PC-3 (cell line): ENCODE results near the gene ZNF497. TPM values are rescaled to one million over a fixed set of nuclear protein-coding genes. Genes with fewer than 3 reads are reported as not detected.
A peak's percentile ranks its signal among the peaks of the same experiment; 100 is the strongest.

Source experiments
- ATAC-seq: fragments of 200-7000 bp; cut with Tn5 transposase; 2 replicates; pipeline ENCODE4 v1.9.1; 2020; ENCODE audit warnings: mild to moderate bottlenecking, moderate library complexity
- BruUV-seq: library from RNA; stranded (reverse); fragments of 400-500 nt; replicated peaks from 2 replicates; lab custom pipeline; 2021; lab: Mats Ljungman, UMichigan
- CTCF ChIA-PET: fragments of 300-600 bp; sonication (Branson Sonifier 250); formaldehyde crosslinking; loops from one replicate; lab custom pipeline; 2022; ENCODE audit warnings: antibody characterized with exemption; lab: Charles Lee
- POLR2A ChIA-PET: fragments of 300-600 bp; sonication (Branson Sonifier 250); formaldehyde crosslinking; loops from one replicate; lab custom pipeline; 2022; ENCODE audit warnings: antibody characterized with exemption; ENCODE audit not compliant: unreplicated experiment; lab: Charles Lee
- DNase-seq: peaks from one replicate; pipeline ENCODE4 v3.0.0-alpha.2; 2015
- H2AFZ ChIP-seq: fragments of 300-600 bp; sonication (generic); 2 replicates; pipeline ENCODE4 v1.6.0; 2016; ENCODE audit warnings: antibody characterized with exemption, low read length
- H3F3A ChIP-seq: fragments of 300-600 bp; sonication (generic); one replicate; pipeline ENCODE4 v1.6.0; 2017; ENCODE audit warnings: antibody characterized with exemption, low read length, control low read depth, mild to moderate bottlenecking; ENCODE audit not compliant: unreplicated experiment
- H3K27ac ChIP-seq: fragments of 300-600 bp; sonication (generic); 2 replicates; pipeline ENCODE4 v1.5.1; 2016; ENCODE audit warnings: mild to moderate bottlenecking, low read length
- H3K27me3 ChIP-seq: fragments of 300-600 bp; sonication (generic); 2 replicates; pipeline ENCODE4 v1.6.1; 2016; ENCODE audit warnings: low read length, mixed read lengths
- H3K36me3 ChIP-seq: fragments of 300-600 bp; sonication (generic); 2 replicates; pipeline ENCODE4 v1.6.1; 2016; ENCODE audit warnings: low read depth, mixed run types, low read length, mixed read lengths
- H3K4me1 ChIP-seq: fragments of 300-600 bp; sonication (generic); 2 replicates; pipeline ENCODE4 v1.5.1; 2016; ENCODE audit warnings: low read length; ENCODE audit not compliant: insufficient read depth
- H3K4me2 ChIP-seq: fragments of 300-600 bp; sonication (generic); 2 replicates; pipeline ENCODE4 v1.6.0; 2016; ENCODE audit warnings: low read length
- H3K4me3 ChIP-seq: fragments of 300-600 bp; sonication (generic); 2 replicates; pipeline ENCODE4 v1.5.1; 2016; ENCODE audit warnings: mild to moderate bottlenecking, low read length, mixed read lengths
- H3K79me2 ChIP-seq: fragments of 300-600 bp; sonication (generic); 2 replicates; pipeline ENCODE4 v1.6.1; 2017; ENCODE audit warnings: low read length, mixed read lengths
- H3K9ac ChIP-seq: fragments of 300-600 bp; sonication (generic); 2 replicates; pipeline ENCODE4 v1.6.0; 2016; ENCODE audit warnings: mild to moderate bottlenecking, low read length
- H3K9me2 ChIP-seq: fragments of 300-600 bp; sonication (generic); replicated peaks from 2 replicates; pipeline ENCODE4 v1.6.1; 2016; ENCODE audit warnings: mixed run types, low read length, mixed read lengths
- H3K9me3 ChIP-seq: fragments of 300-600 bp; sonication (generic); 2 replicates; pipeline ENCODE4 v1.6.1; 2016; ENCODE audit warnings: low read length, mixed read lengths
- H4K20me1 ChIP-seq: fragments of 300-600 bp; sonication (generic); 2 replicates; pipeline ENCODE4 v1.6.1; 2016; ENCODE audit warnings: low read length, mixed read lengths
- EZH2 ChIP-seq: fragments of 300-600 bp; sonication (generic); IDR thresholded peaks from one replicate; pipeline ENCODE4 v1.6.1; 2017; ENCODE audit warnings: antibody characterized with exemption, mild to moderate bottlenecking, low read length; ENCODE audit not compliant: unreplicated experiment
- EZH2phosphoT487 ChIP-seq: fragments of 300-600 bp; sonication (generic); IDR thresholded peaks from 2 replicates; pipeline ENCODE4 v1.6.1; 2018; ENCODE audit warnings: mild to moderate bottlenecking, antibody characterized with exemption, low read length, borderline replicate concordance
- intact Hi-C: fragments of 100-400 bp; cut with micrococcal nuclease; formaldehyde crosslinking; loops from 2 replicates; pipeline ENCODE4 v1.9.0; 2023
- total RNA-seq: library from RNA; depleted of rRNA; stranded (reverse); fragments of >200 nt; gene quantifications from 2 replicates; pipeline ENCODE4 v1.2.3, GENCODE V29; 2014
- TF ChIP-seq, protein P1 (sequence below): fragments of 300-600 bp; sonication (generic); conservative IDR thresholded peaks from 2 replicates; pipeline ENCODE4 v1.5.1; 2017; ENCODE audit warnings: antibody characterized with exemption, low read depth, mild to moderate bottlenecking, low read length

Gene ZNF497
- total RNA-seq, 1 experiment from 2014 or later: 2.2 TPM

- Histone ChIP-seq H3K4me2 (peak overlapping the region; percentile 94), H3F3A (no peaks in the 10 kb centered on the region), H3K27me3 (no peaks in the 10 kb centered on the region), H3K4me3 (peak overlapping the region; percentile 94), H2AFZ (no peak overlapping the region), H3K79me2 (peaks cover 59% of the 10 kb centered on the region), H3K9me2 (no peaks in the 10 kb centered on the region), H3K4me1 (peaks cover 22% of the 10 kb centered on the region), H3K9me3 (no peaks in the 10 kb centered on the region), H3K27ac (peak overlapping the region; percentile 5; the same call in 1 of the 2 replicates), H3K9ac (peak overlapping the region; percentile 87; the same call in 1 of the 2 replicates), H3K36me3 (0 out of 2 replicates have a peak, but pooled peaks cover 5% of the 10 kb centered on the region), H4K20me1 (peaks cover 5% of the 10 kb centered on the region; the same call in 1 of the 2 replicates)
- POLR2A ChIA-PET: interaction anchor here (0.6 to 0.9 kb wide), 2 partner anchors 20 to 37 kb away, joined by 3 read pairs; partner anchors contain the start of genes ERVK3-1 and ZNF497
- ATAC-seq (peak; percentile 7; the same call in 1 of the 2 replicates), DNase-seq (peak; percentile 75)
- intact Hi-C loops: loop anchor here (1.0 to 5.0 kb wide), 3 partner anchors 20 to 143 kb away; partner anchors contain the start of genes ERVK3-1 and ZNF274
- no TSS peak for BruUV-seq
- CTCF ChIA-PET: interaction anchor here (0.6 kb wide), 1 partner anchor 1079 kb away, joined by 4 read pairs; no protein-coding TSS in a partner anchor
- TF ChIP-seq EZH2phosphoT487 (no peak), EZH2 (no peak)
- TF ChIP-seq, protein P1, sequence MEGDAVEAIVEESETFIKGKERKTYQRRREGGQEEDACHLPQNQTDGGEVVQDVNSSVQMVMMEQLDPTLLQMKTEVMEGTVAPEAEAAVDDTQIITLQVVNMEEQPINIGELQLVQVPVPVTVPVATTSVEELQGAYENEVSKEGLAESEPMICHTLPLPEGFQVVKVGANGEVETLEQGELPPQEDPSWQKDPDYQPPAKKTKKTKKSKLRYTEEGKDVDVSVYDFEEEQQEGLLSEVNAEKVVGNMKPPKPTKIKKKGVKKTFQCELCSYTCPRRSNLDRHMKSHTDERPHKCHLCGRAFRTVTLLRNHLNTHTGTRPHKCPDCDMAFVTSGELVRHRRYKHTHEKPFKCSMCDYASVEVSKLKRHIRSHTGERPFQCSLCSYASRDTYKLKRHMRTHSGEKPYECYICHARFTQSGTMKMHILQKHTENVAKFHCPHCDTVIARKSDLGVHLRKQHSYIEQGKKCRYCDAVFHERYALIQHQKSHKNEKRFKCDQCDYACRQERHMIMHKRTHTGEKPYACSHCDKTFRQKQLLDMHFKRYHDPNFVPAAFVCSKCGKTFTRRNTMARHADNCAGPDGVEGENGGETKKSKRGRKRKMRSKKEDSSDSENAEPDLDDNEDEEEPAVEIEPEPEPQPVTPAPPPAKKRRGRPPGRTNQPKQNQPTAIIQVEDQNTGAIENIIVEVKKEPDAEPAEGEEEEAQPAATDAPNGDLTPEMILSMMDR: no peak
These were observed 37.1 kb downstream of the ZNF497 start for GRCh38 chr19:58325311-58326022.

DNA sequence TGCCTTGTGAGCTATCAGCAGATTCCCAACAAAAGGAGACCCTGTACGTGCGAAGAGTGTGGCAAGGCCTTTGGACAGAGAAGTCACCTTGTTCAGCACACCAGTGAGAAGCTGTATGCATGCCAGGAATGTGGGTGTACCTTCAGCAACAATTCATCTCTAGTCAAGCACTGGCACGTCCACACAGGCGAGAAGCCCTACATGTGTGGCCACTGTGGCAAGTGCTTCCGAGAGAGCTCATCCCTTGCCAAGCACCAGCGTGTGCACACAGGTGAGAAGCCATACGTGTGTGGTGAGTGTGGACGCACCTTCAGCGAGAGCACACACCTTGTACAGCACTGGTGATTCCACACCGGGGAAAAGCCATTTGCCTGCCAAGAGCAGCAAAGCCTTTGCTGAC, 43.3 kb downstream of the ZNF497 start:
- Histone ChIP-seq H3K4me3 (no peak overlapping the region), H3K9me3 (no peaks in the 10 kb centered on the region), H3K9ac (no peak overlapping the region), H3K27ac (no peak overlapping the region), H3K36me3 (peaks cover 19% of the 10 kb centered on the region), H3K4me2 (no peak overlapping the region), H3K9me2 (no peaks in the 10 kb centered on the region), H3K27me3 (no peaks in the 10 kb centered on the region), H3F3A (no peaks in the 10 kb centered on the region), H2AFZ (no peak overlapping the region), H3K4me1 (no peaks in the 10 kb centered on the region), H3K79me2 (peaks cover 13% of the 10 kb centered on the region), H4K20me1 (no peaks in the 10 kb centered on the region)
- DNase-seq: no peak
- ATAC-seq: no peak
- CTCF ChIA-PET: no interaction called here
- intact Hi-C loops: no loop called here
- BruUV-seq: no TSS peak
- POLR2A ChIA-PET: no interaction called here
- TF ChIP-seq EZH2phosphoT487 (no peak), EZH2 (no peak)
- TF ChIP-seq, protein P1: no peak

- no peak for ATAC-seq
- ChIA-PET CTCF (no interaction called here), POLR2A (no interaction called here)
- Histone ChIP-seq H3K36me3 (peaks cover 27% of the 10 kb centered on the region), H3K9me3 (no peaks in the 10 kb centered on the region), H3K9me2 (no peaks in the 10 kb centered on the region), H4K20me1 (no peaks in the 10 kb centered on the region), H3K27me3 (no peaks in the 10 kb centered on the region), H3K4me1 (no peaks in the 10 kb centered on the region), H3K4me3 (no peak overlapping the region), H3K4me2 (no peak overlapping the region), H3K79me2 (peaks cover 8% of the 10 kb centered on the region), H2AFZ (no peak overlapping the region), H3K9ac (no peak overlapping the region), H3F3A (no peaks in the 10 kb centered on the region), H3K27ac (no peak overlapping the region)
- intact Hi-C loops: no loop called here
- TF ChIP-seq EZH2 (no peak), EZH2phosphoT487 (no peak)
- TF ChIP-seq, protein P1: no peak
- no peak for DNase-seq
- BruUV-seq: no TSS peak
These were observed 44.3 kb downstream of the ZNF497 start for GRCh38 chr19:58318297-58318696.
